Activated naive CD4-positive, alpha-beta T cell treated with anti-CD3 and anti-CD28 coated beads, Interleukin-2, amount 50 U/mL, for 16 hours (primary cell): ENCODE results near the gene UTF1.
A peak's percentile ranks its signal among the peaks of the same experiment; 100 is the strongest.
"Not testable (repeated sequence)": the region's sequence is repeated elsewhere in the genome, so short reads cannot be mapped to it uniquely, and the experiment has no call there.

Experiments
- DNase-seq: peaks from one replicate; pipeline ENCODE4 v3.0.0-alpha.2; 2020

UTF1 gene

GRCh38 chr10:133248334-133248715 lies 18.3 kb downstream of the UTF1 start:
- DNase-seq = no peak

GRCh38 chr10:133249094-133249780 lies 19.2 kb downstream of the UTF1 start:
- DNase-seq = no peak

GRCh38 chr10:133249975-133250754 lies 20.1 kb downstream of the UTF1 start:
- no peak for DNase-seq

- DNase-seq = no peak
These were observed 21.6 kb downstream of the UTF1 start for GRCh38 chr10:133251388-133252222.

GRCh38 chr10:133252223-133252552 lies 22.2 kb downstream of the UTF1 start:
- no peak for DNase-seq

- no peak for DNase-seq
These were observed 23.4 kb downstream of the UTF1 start for GRCh38 chr10:133253361-133253955.

GRCh38 chr10:133254421-133255120 lies 24.6 kb downstream of the UTF1 start:
- no peak for DNase-seq

- DNase-seq = no peak
These were observed 25.3 kb downstream of the UTF1 start for GRCh38 chr10:133255323-133255722.

- DNase-seq = no peak
These were observed 27.6 kb downstream of the UTF1 start for GRCh38 chr10:133257489-133258065.

- no peak for DNase-seq
These were observed 28.2 kb downstream of the UTF1 start for GRCh38 chr10:133258066-133258817.

- DNase-seq = peak; percentile 71
These were observed 29.0 kb downstream of the UTF1 start for GRCh38 chr10:133258818-133259601.

- DNase-seq = no peak
These were observed 29.6 kb downstream of the UTF1 start for GRCh38 chr10:133259602-133259989.

GRCh38 chr10:133260895-133261725 lies 31.1 kb downstream of the UTF1 start:
- peak; percentile 62 for DNase-seq

GRCh38 chr10:133261726-133262325 lies 31.8 kb downstream of the UTF1 start:
- peak; percentile 82 for DNase-seq

GRCh38 chr10:133262696-133263095 lies 32.7 kb downstream of the UTF1 start:
- no peak for DNase-seq

GRCh38 chr10:133263674-133264073 lies 33.7 kb downstream of the UTF1 start:
- DNase-seq = no peak

GRCh38 chr10:133264461-133264860 lies 34.4 kb downstream of the UTF1 start:
- no peak for DNase-seq

GRCh38 chr10:133265052-133265451 lies 35.0 kb downstream of the UTF1 start:
- not testable (repeated sequence) for DNase-seq
